HG03520 (cell line): ENCODE results near the gene BTBD16.

Experiments
- ATAC-seq: cut with Tn5 transposase; IDR thresholded peaks from one replicate; pipeline ENCODE4 v1.9.1; 2021; ENCODE audit warnings: mild to moderate bottlenecking, moderate library complexity; ENCODE audit not compliant: unreplicated experiment

BTBD16 gene

DNA sequence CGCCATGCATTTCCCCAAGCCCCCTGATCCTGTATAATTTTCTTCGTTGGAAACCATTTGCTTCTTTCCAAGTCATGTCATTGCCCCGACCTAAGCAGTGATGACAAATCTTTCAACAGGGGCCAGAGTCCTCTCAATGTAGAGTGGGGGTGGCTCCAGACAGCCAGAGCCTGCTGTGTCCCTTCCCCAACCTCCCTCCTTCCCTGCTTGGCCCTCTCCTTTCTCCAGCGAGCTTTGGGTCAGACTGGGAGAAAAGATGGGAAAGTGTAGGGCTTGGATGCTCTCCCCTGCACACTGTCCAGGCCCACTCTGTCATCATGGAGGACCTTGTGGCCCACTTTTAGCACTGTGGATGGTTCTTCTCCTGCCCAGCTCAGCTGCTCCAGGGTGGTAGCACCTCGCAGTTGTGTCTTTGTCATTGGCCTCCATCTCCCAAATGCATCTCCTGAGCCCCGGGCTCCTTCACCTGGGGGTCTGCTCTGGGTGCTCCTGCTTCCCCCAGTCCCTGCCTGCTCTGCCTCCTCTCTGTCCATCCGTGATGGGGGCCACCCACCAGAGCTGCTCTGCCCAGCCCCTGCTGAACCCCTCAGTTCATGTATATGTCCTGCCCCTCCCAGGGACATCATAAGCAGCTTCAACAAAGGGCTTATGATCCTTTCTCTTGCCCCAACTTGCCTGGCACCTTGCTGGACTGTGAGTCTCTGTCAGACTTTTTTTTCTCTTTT, 37.5 kb downstream of the BTBD16 start:
- no peak for ATAC-seq

DNA sequence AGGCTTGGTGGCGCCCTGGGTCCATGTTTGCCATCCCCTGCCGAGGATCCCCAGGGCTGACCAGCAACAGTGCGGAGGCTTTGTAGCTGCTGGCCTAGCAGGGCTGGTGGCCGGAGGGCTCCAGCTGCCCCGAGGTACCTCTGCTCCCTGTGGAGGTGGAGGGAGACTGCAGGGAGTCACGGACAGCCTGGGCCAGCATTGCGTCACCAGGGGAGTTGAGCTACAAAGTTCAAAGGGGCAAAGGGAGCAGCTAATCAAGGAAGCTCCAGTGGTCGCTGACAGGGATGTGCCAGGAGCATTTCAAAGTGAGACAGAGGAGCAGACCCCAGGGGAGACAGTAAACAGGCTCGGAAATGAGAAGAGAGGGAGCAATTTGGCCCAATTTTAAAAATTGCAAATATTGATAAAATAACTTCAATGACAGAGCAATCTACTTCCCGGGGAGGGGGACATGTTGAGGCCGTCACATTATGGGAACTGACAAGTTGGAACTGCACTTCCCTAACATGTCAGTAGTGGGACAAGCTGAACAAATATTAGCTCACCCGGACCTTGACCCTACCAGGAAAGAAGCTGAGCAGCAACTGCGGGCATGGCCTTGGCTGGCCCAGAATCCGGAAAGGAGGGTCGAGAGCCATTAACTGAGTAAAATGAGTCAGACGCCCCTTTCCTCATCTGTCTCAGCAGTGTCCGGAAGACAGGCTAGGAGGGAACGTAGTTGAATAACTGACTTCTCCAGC, 39.4 kb downstream of the BTBD16 start:
- no peak for ATAC-seq

DNA sequence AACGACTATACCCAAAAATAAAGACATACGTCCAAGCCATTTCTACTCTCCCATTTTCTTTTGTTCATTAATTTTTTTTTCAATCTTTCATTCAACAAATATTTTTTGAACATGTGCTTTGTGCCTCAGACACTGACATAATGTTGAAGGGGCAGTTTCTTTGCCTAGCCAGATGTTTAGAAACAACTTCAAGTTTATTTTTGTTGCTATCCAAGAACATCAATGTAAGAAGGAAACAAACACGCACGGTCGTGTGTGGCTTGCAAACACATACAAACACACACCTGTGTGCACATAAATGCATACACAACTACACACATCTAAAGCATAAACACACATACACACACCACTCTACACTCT, 39.9 kb downstream of the BTBD16 start:
- ATAC-seq, result no peak

DNA sequence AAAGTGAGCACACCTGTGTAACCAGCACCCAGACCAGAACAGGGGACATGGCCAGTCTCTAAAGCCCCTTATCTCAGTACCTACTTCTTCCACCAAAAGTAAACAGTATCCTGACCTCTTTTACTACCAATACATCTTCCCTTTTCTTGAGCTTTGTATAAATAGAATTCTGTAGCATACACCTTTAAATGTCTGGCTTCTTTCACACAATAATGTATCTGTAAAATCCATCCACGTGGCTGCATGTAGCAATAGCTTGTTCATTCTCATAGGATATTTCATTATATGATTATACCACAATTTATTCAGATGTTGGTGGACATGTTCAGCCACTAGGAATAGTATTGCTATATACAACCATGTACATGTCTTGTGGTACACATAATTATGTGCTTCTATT, 40.6 kb downstream of the BTBD16 start:
- no peak for ATAC-seq

DNA sequence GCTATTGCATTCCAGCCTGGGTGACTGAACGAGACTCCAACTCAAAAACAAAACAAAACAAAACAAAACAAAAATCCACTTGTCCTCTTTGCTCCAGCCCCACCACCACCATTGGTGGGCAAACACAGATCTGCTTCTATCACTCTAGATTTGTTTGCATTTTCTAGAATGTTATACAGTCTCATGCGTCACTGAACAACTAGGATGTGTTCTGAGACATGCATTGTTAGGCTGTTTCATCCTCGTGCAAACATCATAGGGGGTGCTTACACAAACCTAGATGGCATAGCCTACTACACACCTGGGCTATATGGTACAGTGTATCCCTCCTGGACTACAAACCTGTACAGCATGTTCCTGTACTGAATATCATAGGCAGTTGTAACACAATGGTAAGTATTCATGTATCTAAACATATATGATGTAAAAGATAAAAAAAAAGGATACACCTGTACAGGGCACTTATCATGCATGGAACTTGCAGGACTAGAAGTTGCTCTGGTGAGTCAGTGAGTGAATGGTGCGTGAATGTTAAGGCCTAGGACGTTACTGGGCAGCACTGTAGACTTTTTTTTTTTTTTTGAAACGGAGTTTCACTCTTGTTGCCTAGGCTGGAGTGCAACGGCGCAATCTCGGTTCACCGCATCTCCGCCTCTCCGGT, 45.3 kb downstream of the BTBD16 start:
- ATAC-seq, result no peak

DNA sequence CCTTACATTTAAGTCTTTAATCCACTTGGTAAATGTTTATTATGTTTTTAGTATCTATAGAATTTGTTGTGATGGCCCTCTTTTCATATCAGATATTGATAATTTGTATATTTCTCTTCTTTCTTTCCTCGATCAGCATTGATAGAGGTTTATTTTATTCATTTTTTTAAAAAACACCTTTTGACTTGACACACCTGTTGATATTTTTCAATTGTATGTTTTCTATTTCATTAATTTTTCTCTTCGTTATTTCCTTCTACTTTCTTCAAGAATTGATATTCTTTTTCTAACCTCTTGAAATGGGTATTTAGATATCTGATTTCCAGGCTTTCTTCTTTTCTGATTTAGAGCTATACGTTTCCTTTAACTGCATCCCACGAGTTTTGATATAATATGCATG, 50.9 kb downstream of the BTBD16 start:
- no peak for ATAC-seq

DNA sequence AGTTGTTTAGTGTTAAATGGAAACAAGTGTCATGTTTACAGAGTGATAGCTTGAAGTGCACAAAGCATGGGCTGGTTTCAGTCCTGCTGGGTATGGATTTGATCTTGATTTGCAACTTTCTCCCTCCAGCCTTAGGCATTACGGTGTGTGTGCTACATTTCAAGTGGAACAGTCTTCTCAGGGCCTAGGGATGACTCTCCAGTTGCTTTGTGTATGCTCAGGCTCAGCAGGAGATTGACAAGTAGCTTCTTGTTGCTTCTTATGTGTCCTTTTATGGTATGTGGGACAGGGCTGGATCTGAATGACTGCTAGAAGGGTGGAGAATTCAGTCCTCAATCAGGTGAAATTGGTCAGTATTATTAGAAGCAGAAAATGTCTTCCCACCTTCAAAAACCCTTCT, 52.1 kb downstream of the BTBD16 start:
- ATAC-seq, result no peak

DNA sequence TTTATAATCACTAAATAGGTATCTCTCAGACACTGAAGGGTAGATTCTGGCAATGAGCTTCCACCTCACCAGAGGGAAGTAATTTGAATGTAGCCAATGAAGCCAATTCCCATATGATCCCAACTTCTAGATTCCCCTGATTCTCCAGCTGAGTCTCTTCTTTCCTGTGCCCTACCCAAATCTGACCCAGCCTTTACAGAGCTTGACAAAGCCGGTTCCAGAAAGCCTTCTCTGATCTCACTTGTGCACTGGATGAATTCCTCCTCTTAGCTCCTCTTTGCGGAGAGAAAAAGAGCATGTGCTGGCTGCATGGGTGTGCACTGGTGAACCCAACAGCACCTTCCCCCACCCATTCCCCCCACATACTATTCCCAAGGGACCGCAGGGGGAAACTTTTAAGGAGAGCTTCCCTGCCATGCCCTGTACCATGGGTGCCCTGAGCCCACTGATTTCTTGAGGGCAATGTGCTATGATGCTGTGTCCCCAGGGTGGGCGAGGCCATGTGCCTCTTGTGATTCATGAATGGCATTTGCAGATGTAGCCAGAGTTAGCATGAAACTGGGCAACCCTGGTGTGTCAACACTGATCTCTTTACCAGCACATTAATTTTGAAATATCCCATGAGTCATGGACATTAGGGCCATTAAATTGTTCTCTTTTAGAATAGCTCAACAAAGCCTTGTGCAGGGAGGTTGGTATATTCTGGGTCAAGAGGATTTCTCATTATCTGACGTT, 53.0 kb downstream of the BTBD16 start:
- ATAC-seq, result no peak

DNA sequence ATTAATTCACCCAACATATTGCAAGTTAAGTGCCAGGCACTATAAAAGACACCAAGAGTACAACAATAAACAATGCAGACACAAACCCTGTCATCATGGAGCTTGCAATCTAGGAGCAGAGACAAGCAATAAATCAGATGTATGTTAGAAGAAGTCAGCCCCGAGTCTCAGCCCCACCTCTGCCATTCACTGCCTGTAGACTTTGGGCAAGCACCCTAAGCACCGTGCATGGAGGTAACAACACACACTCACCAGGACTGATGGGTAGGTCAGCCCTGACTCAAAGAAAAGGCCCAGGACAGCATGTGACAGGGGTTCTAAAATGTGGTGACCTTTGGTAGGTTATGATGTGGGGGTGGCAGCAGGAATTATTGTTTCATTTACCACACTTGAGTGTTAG, 54.1 kb downstream of the BTBD16 start:
- ATAC-seq, result no peak

DNA sequence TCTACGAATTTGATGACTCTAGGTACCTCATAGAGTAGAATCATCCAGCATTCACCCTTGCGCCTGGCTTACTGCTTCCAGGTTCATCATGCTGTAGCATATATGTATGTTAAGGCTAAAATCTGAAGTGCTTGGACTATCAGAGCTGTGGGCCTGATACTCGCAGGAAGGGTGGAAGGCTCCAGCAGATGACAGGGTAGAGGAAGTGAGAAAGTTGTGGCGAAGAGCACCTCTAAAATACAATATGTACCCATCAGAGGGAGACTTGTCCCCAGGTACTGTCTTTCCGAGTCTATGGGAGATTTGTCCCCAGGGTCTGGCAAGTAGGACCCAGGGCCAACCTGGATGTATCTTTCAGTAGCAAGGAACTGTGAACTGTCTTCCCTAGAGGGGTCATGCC, 55.3 kb downstream of the BTBD16 start:
- peak; percentile 48 for ATAC-seq

DNA sequence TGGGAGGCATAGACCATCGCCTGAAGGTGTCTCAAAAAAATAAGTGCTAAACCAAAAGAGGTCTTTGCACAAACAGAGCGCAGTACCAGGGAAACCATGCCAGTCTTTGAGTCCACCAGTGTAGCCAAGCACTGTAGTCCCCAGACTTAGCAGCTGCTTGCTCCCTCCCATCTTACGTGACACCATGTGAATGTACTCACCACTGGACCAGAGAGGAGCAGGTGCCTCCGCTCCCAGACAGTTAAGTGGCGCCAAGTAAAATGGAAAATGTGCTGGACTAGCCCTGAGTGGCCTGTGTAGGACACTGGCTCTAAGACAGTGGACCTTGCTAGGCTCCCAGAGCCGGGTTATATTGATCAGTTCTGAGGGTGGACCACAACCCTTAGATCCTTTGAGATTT, 55.7 kb downstream of the BTBD16 start:
- no peak for ATAC-seq

DNA sequence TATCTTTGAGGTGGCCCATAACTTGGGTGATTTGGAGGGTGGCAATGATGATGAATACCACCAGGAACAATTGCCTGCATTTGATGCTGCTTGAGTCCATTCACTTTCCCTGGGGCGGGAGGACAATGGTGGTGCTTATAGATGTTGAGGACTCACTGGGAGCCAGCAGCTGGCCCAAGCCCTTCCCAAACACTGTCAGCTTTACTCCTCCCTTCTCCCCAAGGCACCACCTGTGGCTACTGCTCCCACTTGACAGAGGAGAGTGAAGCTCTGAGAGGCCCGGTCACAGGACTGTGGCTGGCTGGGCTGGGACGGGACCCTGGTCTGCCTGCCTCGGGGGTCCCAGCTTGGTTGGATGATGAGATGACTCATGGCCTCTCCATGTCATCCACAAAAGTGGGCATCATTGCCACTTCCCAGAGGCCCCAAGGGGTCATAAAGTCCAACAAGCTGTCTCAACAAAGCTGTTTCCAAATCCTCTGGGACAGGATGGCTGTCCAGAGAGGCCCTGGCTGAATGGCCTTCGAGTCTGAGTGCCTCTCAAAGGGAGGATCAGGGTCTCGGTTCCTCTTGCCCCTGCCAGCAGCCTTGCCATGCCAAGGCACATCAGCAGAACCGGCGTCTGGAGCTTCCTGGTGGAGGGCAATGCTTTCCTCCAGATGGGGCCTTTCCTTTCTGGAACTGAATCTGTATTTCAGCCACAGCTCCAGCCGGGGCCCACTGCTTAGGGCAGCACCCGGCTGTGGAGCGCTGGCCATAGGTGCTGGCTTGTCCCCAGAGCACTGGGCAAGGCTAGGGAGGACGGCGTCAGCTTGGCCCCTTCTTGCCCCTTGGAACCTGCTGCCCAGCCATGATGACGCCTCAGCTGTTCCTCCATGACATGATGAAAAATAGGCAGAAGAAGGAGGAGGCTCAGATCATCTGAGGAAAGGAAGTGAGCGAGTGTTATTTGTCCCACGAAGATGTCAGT, 56.4 kb downstream of the BTBD16 start:
- ATAC-seq, result no peak

DNA sequence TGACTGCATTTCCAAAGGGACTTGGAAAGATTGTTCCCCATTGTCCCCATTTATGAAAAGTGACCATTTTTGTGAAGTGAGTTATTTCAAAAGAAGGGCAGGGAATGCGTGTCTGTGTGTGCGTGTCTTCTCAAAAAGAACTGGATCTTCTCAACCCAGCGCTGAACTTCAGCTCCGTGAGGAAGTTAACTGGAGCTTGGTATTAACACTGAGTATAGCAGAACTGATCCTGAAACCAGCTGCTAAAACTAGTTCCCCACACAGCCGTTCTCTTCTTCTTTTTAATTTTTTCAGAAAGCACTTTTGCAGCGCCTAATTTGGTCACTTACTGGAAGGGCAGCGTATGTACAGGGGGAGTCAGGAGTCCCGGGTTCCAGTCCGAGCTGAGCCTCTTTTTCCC, 57.6 kb downstream of the BTBD16 start:
- no peak for ATAC-seq

DNA sequence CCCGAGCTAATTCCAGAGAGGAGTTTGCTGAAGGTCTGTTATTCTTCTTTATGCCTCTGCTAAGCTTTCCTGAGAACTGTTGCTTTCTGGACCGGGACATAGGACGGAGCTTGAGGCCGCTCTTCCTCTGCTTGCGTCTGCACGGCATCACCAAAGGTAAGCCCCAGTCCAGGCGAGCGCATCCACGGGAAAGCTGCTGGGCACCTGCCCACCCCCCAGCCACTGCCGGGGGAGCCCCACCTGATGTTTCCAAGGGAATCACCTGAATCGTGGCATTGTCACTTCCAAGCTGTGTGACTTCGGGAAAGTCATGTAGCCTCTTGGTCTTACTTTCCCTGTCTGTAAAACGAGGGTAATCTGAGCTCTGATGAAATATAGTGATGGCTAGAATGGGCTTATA, 58.3 kb downstream of the BTBD16 start:
- no peak for ATAC-seq

DNA sequence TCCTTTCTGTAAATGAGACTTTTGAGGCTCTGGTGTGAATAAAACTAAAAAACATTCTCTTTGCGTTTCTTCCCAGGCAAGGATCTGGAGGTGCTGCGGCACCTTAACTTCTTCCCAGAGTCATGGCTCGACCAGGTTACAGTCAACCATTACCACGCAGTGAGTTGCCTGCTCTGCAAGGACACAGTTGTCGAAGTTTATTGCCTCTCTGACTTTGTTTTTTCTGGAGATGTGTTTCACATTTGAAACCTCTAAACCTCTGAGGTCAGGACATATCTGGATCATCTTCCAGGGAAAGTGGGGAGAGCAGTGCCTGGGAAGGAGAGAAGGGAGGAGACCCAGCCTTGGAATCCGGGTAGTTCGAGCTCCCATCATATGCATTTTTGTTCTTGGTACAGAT, 60.0 kb downstream of the BTBD16 start:
- ATAC-seq, result no peak

DNA sequence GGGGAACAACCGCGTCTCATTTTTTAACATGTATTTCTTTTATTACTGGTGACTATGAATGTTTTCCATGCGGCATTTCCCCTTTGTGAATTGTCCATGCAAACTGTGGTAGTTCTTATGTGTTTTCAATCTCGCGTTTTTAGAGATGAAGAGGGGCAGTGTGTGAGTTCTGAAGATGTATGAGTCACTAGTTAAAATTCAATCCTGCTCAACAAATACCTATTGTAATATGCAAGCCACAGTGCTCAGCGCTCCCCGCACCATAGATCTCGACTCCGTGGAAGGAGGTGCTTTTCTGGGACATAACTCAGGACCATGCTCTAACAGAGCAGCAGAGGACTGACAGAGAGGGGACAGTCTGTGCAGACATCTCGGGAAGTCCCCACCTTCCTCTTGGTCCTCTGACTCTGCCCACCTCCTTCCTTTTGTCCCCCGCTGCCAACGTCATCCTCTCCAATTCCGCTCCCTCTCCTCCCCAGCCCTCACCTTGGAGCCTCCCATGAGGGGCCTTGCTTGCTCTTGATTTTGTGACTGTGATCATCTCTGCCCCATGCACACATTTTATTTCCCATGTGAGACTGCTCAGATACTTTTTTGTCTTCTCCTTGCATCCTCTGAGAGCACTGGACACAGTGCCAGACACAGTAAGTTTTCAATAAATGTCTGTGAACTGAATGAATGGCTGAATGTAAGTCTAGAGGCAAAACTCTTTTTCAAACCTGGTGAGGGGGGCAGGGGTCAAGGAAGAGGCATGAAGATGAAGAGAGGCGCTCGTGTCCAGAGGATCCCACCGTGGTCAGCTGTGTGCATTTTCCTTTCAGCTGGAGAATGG, 60.7 kb downstream of the BTBD16 start:
- no peak for ATAC-seq

DNA sequence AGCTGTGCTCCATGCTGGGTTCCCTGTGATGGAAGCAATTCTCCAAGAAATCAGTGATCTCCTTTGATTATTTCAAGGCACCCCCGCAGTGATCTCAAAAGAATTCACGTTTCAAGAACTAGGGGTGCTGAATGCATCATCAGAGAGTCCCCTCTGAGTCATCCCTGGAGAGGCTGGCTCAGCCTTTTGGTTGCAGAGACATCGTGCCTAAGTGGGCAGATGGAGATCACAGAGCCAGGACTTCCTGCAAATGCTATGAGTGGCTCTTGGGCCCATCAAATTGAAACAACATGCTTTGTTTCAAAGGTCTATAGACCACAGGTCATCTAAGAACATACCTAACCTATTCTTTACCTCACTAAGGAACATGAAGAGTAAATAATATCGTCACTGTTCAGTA, 61.9 kb downstream of the BTBD16 start:
- ATAC-seq, result peak; percentile 78

DNA sequence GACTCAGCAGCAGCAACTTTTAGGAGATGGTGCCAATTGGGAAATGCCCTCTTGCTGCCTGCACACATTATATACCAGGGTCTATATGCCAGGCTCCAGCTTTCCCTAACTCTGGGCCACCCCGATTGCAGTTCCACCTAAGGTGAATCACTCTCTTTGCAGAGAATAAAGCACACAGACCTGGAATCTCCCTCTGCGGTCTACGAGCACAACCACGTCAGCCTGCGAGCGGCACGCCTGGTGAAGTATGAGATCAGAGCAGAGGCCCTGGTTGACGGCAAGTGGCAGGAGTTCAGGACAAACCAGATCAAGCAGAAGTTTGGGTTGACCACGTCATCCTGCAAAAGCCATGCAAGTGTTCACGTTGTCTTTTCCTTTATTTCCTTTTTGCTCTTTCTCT, 65.2 kb downstream of the BTBD16 start:
- no peak for ATAC-seq

DNA sequence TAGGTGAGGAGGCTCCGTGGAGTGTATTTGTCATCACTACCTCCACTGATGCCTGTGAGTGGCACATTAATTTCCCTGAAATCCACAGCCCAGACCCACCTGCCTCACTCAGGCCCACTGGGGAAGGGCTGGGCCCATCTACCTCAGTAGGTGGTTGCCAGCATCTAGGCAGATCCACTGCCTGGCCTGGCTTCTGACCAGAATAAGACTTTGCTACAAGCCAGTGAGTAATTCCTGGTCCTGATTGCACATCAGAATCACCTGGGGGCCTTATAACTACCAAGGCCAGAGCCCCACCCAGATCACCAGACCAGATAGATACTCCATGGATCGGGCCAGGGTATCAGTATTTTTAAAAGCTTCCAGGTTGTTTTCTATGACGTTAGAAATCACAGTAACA, 65.9 kb downstream of the BTBD16 start:
- no peak for ATAC-seq
